ENCODE results near the gene PPL. TPM values are rescaled to one million over a fixed set of nuclear protein-coding genes. Genes with fewer than 3 reads are reported as not detected.

The PPL gene
- total and polyA plus RNA-seq, 2 of the 13 experiments (the other 11 are each of a cell fraction or from before 2014, with no cell fraction given): 5.7 to 6.6 TPM

GRCh38 chr16:4883501-4883900 lies 53.4 kb downstream of the PPL start:
- ATAC-seq: no peak
- Histone ChIP-seq H3K79me2 (ENCODE audit: insufficient read depth, low read length) (no peaks in the 10 kb centered on the region), H3K9ac (ENCODE audit: insufficient read depth, low read depth, low read length) (no peak overlapping the region), H3K27ac (ENCODE audit: extremely low read length, insufficient read depth, low read length) (no peak overlapping the region), H3K9me3 (ENCODE audit: low read length) (no peaks in the 10 kb centered on the region), H3K36me3 (replicated peaks in 1 of 2; ENCODE audit: control insufficient read depth in 1 of 2, insufficient read depth in 2 of 2, low read length in 2 of 2) (peaks cover 23 to 76% of the 10 kb centered on the region in 2 experiments), H2AFZ (ENCODE audit: low read length) (no peak overlapping the region), H3K4me3 (replicated peaks in 1 of 3; ENCODE audit: insufficient read depth in 1 of 3, low read depth in 2 of 3, low read length in 3 of 3) (no peak overlapping the region), H3K4me2 (ENCODE audit: low read depth, low read length) (no peak overlapping the region), H3K4me1 (ENCODE audit: insufficient read depth, low read length) (no peaks in the 10 kb centered on the region), H3K27me3 (ENCODE audit: control insufficient read depth in 1 of 2, insufficient read depth in 2 of 2, low read length in 2 of 2) (no peaks in the 10 kb centered on the region), H4K20me1 (ENCODE audit: insufficient read depth, low read length) (no peaks in the 10 kb centered on the region; the same call in 1 of the 2 replicates)
- no peak for FAIRE-seq
- BruUV-seq (replicated peaks): no TSS peak
- DNase-seq (ENCODE audit: low spot score): no peak
- POLR2A ChIA-PET: no interaction called here
- TF ChIP-seq CENPX (CRISPR knock-in tag; IDR thresholded peaks at IDR 0.05) (no peak), ZNF652 (CRISPR knock-in tag; IDR thresholded peaks at IDR 0.05; ENCODE audit: borderline replicate concordance, low read depth) (no peak), ZNF605 (CRISPR knock-in tag; IDR thresholded peaks at IDR 0.05) (no peak), ZNF33A (CRISPR knock-in tag; IDR thresholded peaks at IDR 0.05; ENCODE audit: borderline replicate concordance) (no peak), GATAD1 (CRISPR knock-in tag; IDR thresholded peaks at IDR 0.05) (no peak), ZNF274 (CRISPR knock-in tag; IDR thresholded peaks at IDR 0.05) (no peak), POLR2G (IDR thresholded peaks at IDR 0.05; ENCODE audit: low read depth, low read length) (no peak), SETDB1 (CRISPR knock-in tag; IDR thresholded peaks at IDR 0.05; ENCODE audit: borderline replicate concordance) (no peak), ZNF720 (CRISPR knock-in tag; IDR thresholded peaks at IDR 0.05) (no peak), ZKSCAN8 (CRISPR knock-in tag; IDR thresholded peaks at IDR 0.05; ENCODE audit: borderline replicate concordance) (no peak), ZNF17 (CRISPR knock-in tag; IDR thresholded peaks at IDR 0.05) (no peak), ARNTL (CRISPR knock-in tag; IDR thresholded peaks at IDR 0.05) (no peak), SMYD3 (CRISPR knock-in tag; IDR thresholded peaks at IDR 0.05) (no peak)
- TF ChIP-seq, protein P1, sequence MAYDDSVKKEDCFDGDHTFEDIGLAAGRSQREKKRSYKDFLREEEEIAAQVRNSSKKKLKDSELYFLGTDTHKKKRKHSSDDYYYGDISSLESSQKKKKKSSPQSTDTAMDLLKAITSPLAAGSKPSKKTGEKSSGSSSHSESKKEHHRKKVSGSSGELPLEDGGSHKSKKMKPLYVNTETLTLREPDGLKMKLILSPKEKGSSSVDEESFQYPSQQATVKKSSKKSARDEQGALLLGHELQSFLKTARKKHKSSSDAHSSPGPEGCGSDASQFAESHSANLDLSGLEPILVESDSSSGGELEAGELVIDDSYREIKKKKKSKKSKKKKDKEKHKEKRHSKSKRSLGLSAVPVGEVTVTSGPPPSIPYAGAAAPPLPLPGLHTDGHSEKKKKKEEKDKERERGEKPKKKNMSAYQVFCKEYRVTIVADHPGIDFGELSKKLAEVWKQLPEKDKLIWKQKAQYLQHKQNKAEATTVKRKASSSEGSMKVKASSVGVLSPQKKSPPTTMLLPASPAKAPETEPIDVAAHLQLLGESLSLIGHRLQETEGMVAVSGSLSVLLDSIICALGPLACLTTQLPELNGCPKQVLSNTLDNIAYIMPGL (CRISPR knock-in tag; IDR thresholded peaks at IDR 0.05; ENCODE audit: borderline replicate concordance in 1 of 2, low read depth in 1 of 2): no peak
- TF ChIP-seq, protein P2, sequence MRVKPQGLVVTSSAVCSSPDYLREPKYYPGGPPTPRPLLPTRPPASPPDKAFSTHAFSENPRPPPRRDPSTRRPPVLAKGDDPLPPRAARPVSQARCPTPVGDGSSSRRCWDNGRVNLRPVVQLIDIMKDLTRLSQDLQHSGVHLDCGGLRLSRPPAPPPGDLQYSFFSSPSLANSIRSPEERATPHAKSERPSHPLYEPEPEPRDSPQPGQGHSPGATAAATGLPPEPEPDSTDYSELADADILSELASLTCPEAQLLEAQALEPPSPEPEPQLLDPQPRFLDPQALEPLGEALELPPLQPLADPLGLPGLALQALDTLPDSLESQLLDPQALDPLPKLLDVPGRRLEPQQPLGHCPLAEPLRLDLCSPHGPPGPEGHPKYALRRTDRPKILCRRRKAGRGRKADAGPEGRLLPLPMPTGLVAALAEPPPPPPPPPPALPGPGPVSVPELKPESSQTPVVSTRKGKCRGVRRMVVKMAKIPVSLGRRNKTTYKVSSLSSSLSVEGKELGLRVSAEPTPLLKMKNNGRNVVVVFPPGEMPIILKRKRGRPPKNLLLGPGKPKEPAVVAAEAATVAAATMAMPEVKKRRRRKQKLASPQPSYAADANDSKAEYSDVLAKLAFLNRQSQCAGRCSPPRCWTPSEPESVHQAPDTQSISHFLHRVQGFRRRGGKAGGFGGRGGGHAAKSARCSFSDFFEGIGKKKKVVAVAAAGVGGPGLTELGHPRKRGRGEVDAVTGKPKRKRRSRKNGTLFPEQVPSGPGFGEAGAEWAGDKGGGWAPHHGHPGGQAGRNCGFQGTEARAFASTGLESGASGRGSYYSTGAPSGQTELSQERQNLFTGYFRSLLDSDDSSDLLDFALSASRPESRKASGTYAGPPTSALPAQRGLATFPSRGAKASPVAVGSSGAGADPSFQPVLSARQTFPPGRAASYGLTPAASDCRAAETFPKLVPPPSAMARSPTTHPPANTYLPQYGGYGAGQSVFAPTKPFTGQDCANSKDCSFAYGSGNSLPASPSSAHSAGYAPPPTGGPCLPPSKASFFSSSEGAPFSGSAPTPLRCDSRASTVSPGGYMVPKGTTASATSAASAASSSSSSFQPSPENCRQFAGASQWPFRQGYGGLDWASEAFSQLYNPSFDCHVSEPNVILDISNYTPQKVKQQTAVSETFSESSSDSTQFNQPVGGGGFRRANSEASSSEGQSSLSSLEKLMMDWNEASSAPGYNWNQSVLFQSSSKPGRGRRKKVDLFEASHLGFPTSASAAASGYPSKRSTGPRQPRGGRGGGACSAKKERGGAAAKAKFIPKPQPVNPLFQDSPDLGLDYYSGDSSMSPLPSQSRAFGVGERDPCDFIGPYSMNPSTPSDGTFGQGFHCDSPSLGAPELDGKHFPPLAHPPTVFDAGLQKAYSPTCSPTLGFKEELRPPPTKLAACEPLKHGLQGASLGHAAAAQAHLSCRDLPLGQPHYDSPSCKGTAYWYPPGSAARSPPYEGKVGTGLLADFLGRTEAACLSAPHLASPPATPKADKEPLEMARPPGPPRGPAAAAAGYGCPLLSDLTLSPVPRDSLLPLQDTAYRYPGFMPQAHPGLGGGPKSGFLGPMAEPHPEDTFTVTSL (CRISPR knock-in tag; IDR thresholded peaks at IDR 0.05; ENCODE audit: borderline replicate concordance): no peak
- 98% methylated on average over 16 of the region's 25 CpGs for WGBS (ENCODE audit: low lambda C conversion rate)
- intact Hi-C loops (cut with micrococcal nuclease; ENCODE audit: unreplicated experiment) (no loop called here), in situ Hi-C loops (cut with HindIII; ENCODE audit: extremely low pct_ligation_motif_present, low pct_unique_long_range_greater_than_20kb) (no loop called here)
- CTCF ChIA-PET (ENCODE audit: low intra/inter-chr PET ratio, low total read pairs): no interaction called here

Data from HepG2 (cell line).